GM18526 (cell line): ENCODE data around the gene SORCS2.

ENCODE experiments used
- POLR2A ChIP-seq: IDR thresholded peaks from 3 replicates; pipeline ENCODE4 v1.6.1; 2011; ENCODE audit not compliant: insufficient read length; ENCODE audit errors: extremely low read depth

SORCS2 gene

GRCh38 chr4:7268941-7269340 lies 76.6 kb downstream of the SORCS2 start:
- TF ChIP-seq POLR2A = no peak

GRCh38 chr4:7270121-7270520 lies 77.8 kb downstream of the SORCS2 start:
- TF ChIP-seq POLR2A = no peak

- TF ChIP-seq POLR2A = no peak
These were observed 80.1 kb downstream of the SORCS2 start for GRCh38 chr4:7272404-7272803.

- no peak for TF ChIP-seq POLR2A
These were observed 81.5 kb downstream of the SORCS2 start for GRCh38 chr4:7273738-7274297.

GRCh38 chr4:7275067-7275466 lies 82.7 kb downstream of the SORCS2 start:
- no peak for TF ChIP-seq POLR2A

GRCh38 chr4:7275490-7276154 lies 83.3 kb downstream of the SORCS2 start:
- TF ChIP-seq POLR2A = no peak

GRCh38 chr4:7276515-7276914 lies 84.2 kb downstream of the SORCS2 start:
- TF ChIP-seq POLR2A = no peak

- TF ChIP-seq POLR2A = no peak
These were observed 85.9 kb downstream of the SORCS2 start for GRCh38 chr4:7278071-7278765.

GRCh38 chr4:7278981-7279380 lies 86.6 kb downstream of the SORCS2 start:
- no peak for TF ChIP-seq POLR2A

- TF ChIP-seq POLR2A = no peak
These were observed 87.6 kb downstream of the SORCS2 start for GRCh38 chr4:7279902-7280301.

- no peak for TF ChIP-seq POLR2A
These were observed 88.8 kb downstream of the SORCS2 start for GRCh38 chr4:7280926-7281690.

GRCh38 chr4:7281691-7282665 lies 89.6 kb downstream of the SORCS2 start:
- TF ChIP-seq POLR2A = no peak

- no peak for TF ChIP-seq POLR2A
These were observed 90.6 kb downstream of the SORCS2 start for GRCh38 chr4:7282786-7283440.
